OCI-LY3 (cell line): ENCODE measurements around the gene CUX1.

Experiments used
- CTCF ChIP-seq: fragments of 200-600, 300-600 bp; sonication (generic); IDR thresholded peaks from 2 replicates; pipeline ENCODE4 v1.5.1; 2014; ENCODE audit warnings: antibody characterized with exemption, low read length, low read depth
- EZH2phosphoT487 ChIP-seq: fragments of 200-600 bp; shearing (Covaris generic); IDR thresholded peaks from 2 replicates; pipeline ENCODE4 v1.6.1; 2018; ENCODE audit warnings: antibody characterized with exemption, mixed run types, low read depth

- TF ChIP-seq EZH2phosphoT487 (no peak), CTCF (no peak)
Measured at GRCh38 chr7:102077081-102077480, 259.7 kb downstream of the CUX1 start.
